ENCODE measurements around the gene MDFI. TPM values are rescaled to one million over a fixed set of nuclear protein-coding genes. Genes with fewer than 3 reads are reported as not detected.

MDFI gene
- total and polyA plus RNA-seq, 4 donors = 40.6 to 155 (median 151) TPM

GRCh38 chr6:41639809-41640371 lies 1.6 kb downstream of the MDFI start:
- DNase-seq (ENCODE audit: low read depth in 4 of 6, low spot score in 6 of 6) = peak; percentile 64 to 91 (median 67)
- H3K27me3 ChIP-seq (ENCODE audit: control insufficient read depth, insufficient read depth, low read length) = peaks cover 45% of the 10 kb centered on the region
- H3K27ac ChIP-seq (ENCODE audit: low read depth, low read length) = peak overlapping the region; percentile 91
- H3K4me1 ChIP-seq (ENCODE audit: control insufficient read depth, insufficient read depth, low read length) = peaks cover 83% of the 10 kb centered on the region
- H3K9me3 ChIP-seq (ENCODE audit: control insufficient read depth, insufficient read depth, low read length) = no peaks in the 10 kb centered on the region
- 23% methylated on average over 4 of the region's 8 CpGs for WGBS (ENCODE audit: insufficient coverage)
- H3K36me3 ChIP-seq (ENCODE audit: control insufficient read depth, insufficient read depth, low read length) = peaks cover 19% of the 10 kb centered on the region
- peak overlapping the region; percentile 65 for H3K4me3 ChIP-seq (ENCODE audit: low read depth, low read length)

GRCh38 chr6:41640426-41640825 lies 2.2 kb downstream of the MDFI start:
- peaks cover 83% of the 10 kb centered on the region for H3K4me1 ChIP-seq (ENCODE audit: control insufficient read depth, insufficient read depth, low read length)
- peak in 2 of 6 donors; percentile 18 to 62 for DNase-seq (ENCODE audit: low read depth in 4 of 6, low spot score in 6 of 6)
- H3K27ac ChIP-seq (ENCODE audit: low read depth, low read length) = peak overlapping the region; percentile 91
- H3K9me3 ChIP-seq (ENCODE audit: control insufficient read depth, insufficient read depth, low read length) = no peaks in the 10 kb centered on the region
- peaks cover 45% of the 10 kb centered on the region for H3K27me3 ChIP-seq (ENCODE audit: control insufficient read depth, insufficient read depth, low read length)
- H3K4me3 ChIP-seq (ENCODE audit: low read depth, low read length) = peak overlapping the region; percentile 29
- WGBS (ENCODE audit: insufficient coverage) = 34% methylated on average over 7 of the region's 7 CpGs
- peaks cover 24% of the 10 kb centered on the region for H3K36me3 ChIP-seq (ENCODE audit: control insufficient read depth, insufficient read depth, low read length)

GRCh38 chr6:41641352-41641925 lies 3.2 kb downstream of the MDFI start:
- Histone ChIP-seq H3K36me3 (ENCODE audit: control insufficient read depth, insufficient read depth, low read length) (peaks cover 33% of the 10 kb centered on the region), H3K27ac (ENCODE audit: low read depth, low read length) (no peak overlapping the region), H3K4me1 (ENCODE audit: control insufficient read depth, insufficient read depth, low read length) (peaks cover 92% of the 10 kb centered on the region), H3K9me3 (ENCODE audit: control insufficient read depth, insufficient read depth, low read length) (no peaks in the 10 kb centered on the region), H3K4me3 (ENCODE audit: low read depth, low read length) (no peak overlapping the region), H3K27me3 (ENCODE audit: control insufficient read depth, insufficient read depth, low read length) (peaks cover 41% of the 10 kb centered on the region)
- no peak for DNase-seq (ENCODE audit: low read depth in 4 of 6, low spot score in 6 of 6)
- 77% methylated on average over 9 of the region's 9 CpGs for WGBS (ENCODE audit: insufficient coverage)

GRCh38 chr6:41642090-41642959 lies 4.1 kb downstream of the MDFI start:
- peaks cover 92% of the 10 kb centered on the region for H3K4me1 ChIP-seq (ENCODE audit: control insufficient read depth, insufficient read depth, low read length)
- WGBS (ENCODE audit: insufficient coverage) = 80% methylated on average over 9 of the region's 11 CpGs
- no peak overlapping the region for H3K4me3 ChIP-seq (ENCODE audit: low read depth, low read length)
- H3K27ac ChIP-seq (ENCODE audit: low read depth, low read length) = no peak overlapping the region
- DNase-seq (ENCODE audit: low read depth in 4 of 6, low spot score in 6 of 6) = no peak
- peaks cover 41% of the 10 kb centered on the region for H3K36me3 ChIP-seq (ENCODE audit: control insufficient read depth, insufficient read depth, low read length)
- no peaks in the 10 kb centered on the region for H3K9me3 ChIP-seq (ENCODE audit: control insufficient read depth, insufficient read depth, low read length)
- peaks cover 33% of the 10 kb centered on the region for H3K27me3 ChIP-seq (ENCODE audit: control insufficient read depth, insufficient read depth, low read length)

DNA sequence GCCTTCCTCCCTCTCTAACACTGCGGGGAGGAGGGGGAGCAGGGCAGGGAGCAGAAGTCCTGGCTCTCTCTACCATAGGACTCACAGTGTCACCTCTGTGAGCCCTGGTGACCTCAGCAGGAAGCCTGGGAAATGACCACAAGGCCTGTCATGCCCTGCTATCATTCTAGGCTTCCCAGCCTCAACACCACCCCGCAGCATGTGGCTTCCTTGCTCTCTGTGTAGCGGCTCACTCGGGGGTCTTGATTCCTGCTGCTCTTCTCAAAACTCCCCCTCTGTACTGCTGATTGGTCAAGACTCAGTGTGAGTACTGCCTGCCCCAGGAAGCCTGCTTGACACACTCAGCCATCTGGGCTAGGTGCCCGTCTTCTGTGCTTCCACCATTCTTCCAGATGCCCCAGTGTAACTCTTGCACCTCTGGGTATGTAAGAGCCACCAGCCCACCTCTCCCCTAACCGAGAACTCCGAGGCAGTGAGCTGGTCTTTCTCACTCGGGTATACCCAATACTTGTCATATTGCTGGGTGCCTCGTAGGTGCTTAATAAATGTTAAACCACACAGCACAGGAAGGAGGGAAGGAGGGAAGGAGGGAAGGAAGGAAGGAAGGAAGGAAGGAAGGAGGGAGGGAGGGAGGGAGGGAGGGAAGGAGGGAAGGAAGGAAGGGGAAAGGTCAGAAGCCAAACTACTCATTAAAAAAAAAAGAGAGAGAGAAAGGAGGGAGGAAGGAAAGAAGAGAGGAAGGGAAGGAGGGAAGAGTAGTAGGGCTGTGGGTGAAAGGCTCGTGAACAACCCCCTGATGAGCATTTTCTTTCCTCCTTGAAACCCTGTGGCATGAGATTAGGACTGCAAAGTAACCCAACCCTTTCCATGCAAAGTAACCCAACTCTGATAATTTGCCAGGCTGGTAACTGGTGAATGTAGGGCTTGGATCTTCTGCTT lies 5.0 kb downstream of the MDFI start:
- Histone ChIP-seq H3K36me3 (ENCODE audit: control insufficient read depth, insufficient read depth, low read length) (peaks cover 49% of the 10 kb centered on the region), H3K27ac (ENCODE audit: low read depth, low read length) (no peak overlapping the region), H3K9me3 (ENCODE audit: control insufficient read depth, insufficient read depth, low read length) (no peaks in the 10 kb centered on the region), H3K4me1 (ENCODE audit: control insufficient read depth, insufficient read depth, low read length) (peaks cover 87% of the 10 kb centered on the region), H3K27me3 (ENCODE audit: control insufficient read depth, insufficient read depth, low read length) (peaks cover 26% of the 10 kb centered on the region), H3K4me3 (ENCODE audit: low read depth, low read length) (no peak overlapping the region)
- 61% methylated on average over 5 of the region's 10 CpGs for WGBS (ENCODE audit: insufficient coverage)
- DNase-seq (ENCODE audit: low read depth in 4 of 6, low spot score in 6 of 6) = no peak

DNA sequence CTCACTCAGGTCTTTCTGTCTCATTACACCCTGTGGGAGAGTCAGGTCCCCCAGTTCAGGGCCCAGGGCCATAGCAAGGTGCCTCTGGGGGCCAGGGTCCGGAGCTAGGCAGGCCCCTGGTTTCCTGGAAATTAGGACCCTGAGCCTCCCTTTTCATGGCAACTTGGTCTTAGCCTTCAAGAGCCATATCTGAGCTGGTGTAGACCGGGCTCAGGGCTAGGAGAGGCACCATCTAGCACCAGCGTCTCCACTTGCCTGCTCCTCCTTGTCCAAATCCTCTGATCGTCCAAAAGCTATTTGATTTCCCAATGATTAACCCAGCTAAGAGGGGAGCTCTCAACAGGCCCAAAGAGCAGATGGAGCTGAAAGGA lies 5.6 kb downstream of the MDFI start:
- Histone ChIP-seq H3K36me3 (ENCODE audit: control insufficient read depth, insufficient read depth, low read length) (peaks cover 55% of the 10 kb centered on the region), H3K4me3 (ENCODE audit: low read depth, low read length) (no peak overlapping the region), H3K27ac (ENCODE audit: low read depth, low read length) (no peak overlapping the region), H3K9me3 (ENCODE audit: control insufficient read depth, insufficient read depth, low read length) (no peaks in the 10 kb centered on the region), H3K27me3 (ENCODE audit: control insufficient read depth, insufficient read depth, low read length) (peaks cover 20% of the 10 kb centered on the region), H3K4me1 (ENCODE audit: control insufficient read depth, insufficient read depth, low read length) (peaks cover 90% of the 10 kb centered on the region)
- WGBS (ENCODE audit: insufficient coverage) = 71% methylated on average over 4 of the region's 4 CpGs
- DNase-seq (ENCODE audit: low read depth in 4 of 6, low spot score in 6 of 6) = no peak

- Histone ChIP-seq H3K27me3 (ENCODE audit: control insufficient read depth, insufficient read depth, low read length) (peaks cover 15% of the 10 kb centered on the region), H3K36me3 (ENCODE audit: control insufficient read depth, insufficient read depth, low read length) (peaks cover 60% of the 10 kb centered on the region), H3K4me3 (ENCODE audit: low read depth, low read length) (no peak overlapping the region), H3K9me3 (ENCODE audit: control insufficient read depth, insufficient read depth, low read length) (no peaks in the 10 kb centered on the region), H3K27ac (ENCODE audit: low read depth, low read length) (no peak overlapping the region), H3K4me1 (ENCODE audit: control insufficient read depth, insufficient read depth, low read length) (peaks cover 88% of the 10 kb centered on the region)
- DNase-seq (ENCODE audit: low read depth in 4 of 6, low spot score in 6 of 6) = no peak
- 50% methylated on average over 4 of the region's 4 CpGs for WGBS (ENCODE audit: insufficient coverage)
Measured at GRCh38 chr6:41644297-41644879, 6.1 kb downstream of the MDFI start.

DNA sequence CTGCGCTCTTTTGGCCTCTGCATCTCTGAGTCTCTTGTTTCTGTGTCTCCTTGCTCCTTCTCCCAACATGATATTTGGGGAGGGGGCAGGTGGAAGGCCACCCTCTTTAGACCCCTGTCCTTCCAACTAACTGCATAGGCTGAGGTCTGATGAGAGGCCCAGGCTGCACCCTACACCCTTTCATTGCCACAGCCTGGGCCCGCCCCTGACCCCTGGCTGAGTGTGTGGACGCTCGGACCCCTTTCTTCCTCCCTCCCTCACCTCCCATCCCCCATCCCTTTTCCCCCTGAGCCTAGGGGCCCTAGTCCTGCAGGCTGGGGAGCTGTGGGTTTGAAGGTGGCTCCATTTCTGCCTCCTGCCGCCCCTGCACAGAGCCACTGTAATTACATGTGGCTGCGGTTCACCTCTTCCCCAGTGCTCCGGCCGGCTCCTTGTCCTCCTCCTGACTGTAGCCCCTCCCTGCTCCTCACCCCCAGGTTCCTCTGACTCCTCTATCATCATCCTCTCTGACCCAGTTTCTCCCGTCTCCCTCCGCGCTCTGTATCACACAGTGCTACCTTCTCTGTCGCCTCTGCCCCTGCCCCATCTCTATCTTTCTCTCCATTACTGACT lies 6.8 kb downstream of the MDFI start:
- Histone ChIP-seq H3K36me3 (ENCODE audit: control insufficient read depth, insufficient read depth, low read length) (peaks cover 64% of the 10 kb centered on the region), H3K4me3 (ENCODE audit: low read depth, low read length) (no peak overlapping the region), H3K27ac (ENCODE audit: low read depth, low read length) (no peak overlapping the region), H3K4me1 (ENCODE audit: control insufficient read depth, insufficient read depth, low read length) (peaks cover 80% of the 10 kb centered on the region), H3K27me3 (ENCODE audit: control insufficient read depth, insufficient read depth, low read length) (peaks cover 9% of the 10 kb centered on the region), H3K9me3 (ENCODE audit: control insufficient read depth, insufficient read depth, low read length) (no peaks in the 10 kb centered on the region)
- no peak for DNase-seq (ENCODE audit: low read depth in 4 of 6, low spot score in 6 of 6)
- 48% methylated on average over 8 of the region's 12 CpGs for WGBS (ENCODE audit: insufficient coverage)
